ENCODE measurements around the gene GMEB1. TPM values are rescaled to one million over a fixed set of nuclear protein-coding genes. Genes with fewer than 3 reads are reported as not detected.
"Not testable (repeated sequence)": the region's sequence is repeated elsewhere in the genome, so short reads cannot be mapped to it uniquely, and the experiment has no call there.

The GMEB1 gene
- total RNA-seq, 1 donor from 2014 or later: 12.4 TPM

- intact Hi-C loops (cut with DNase I): no loop called here
- ATAC-seq: no peak
Measured at GRCh38 chr1:28666806-28667205, 1.8 kb upstream of the GMEB1 start.

GRCh38 chr1:28668956-28669723 is 556 bp downstream of the GMEB1 start:
- DNase-seq (ENCODE audit: low spot score) (peak; percentile 72), ATAC-seq (peak; percentile 59)
- intact Hi-C loops (cut with DNase I): no loop called here

More at GRCh38 chr1:28666806-28667205, 1.8 kb upstream of the GMEB1 start:
- no peak for DNase-seq (ENCODE audit: low spot score)

GRCh38 chr1:28671254-28671780 is 2.7 kb downstream of the GMEB1 start:
- DNase-seq (ENCODE audit: low spot score) (no peak), ATAC-seq (no peak)
- intact Hi-C loops (cut with DNase I): no loop called here

- ATAC-seq; DNase-seq (ENCODE audit: low spot score); intact Hi-C loops (cut with DNase I): not testable (repeated sequence)
Measured at GRCh38 chr1:28672971-28673370, 4.4 kb downstream of the GMEB1 start.

- DNase-seq (ENCODE audit: low spot score) (no peak), ATAC-seq (no peak)
- intact Hi-C loops (cut with DNase I): no loop called here
Measured at GRCh38 chr1:28675924-28676257, 7.3 kb downstream of the GMEB1 start.

GRCh38 chr1:28680151-28680550 is 11.6 kb downstream of the GMEB1 start:
- ATAC-seq (no peak), DNase-seq (ENCODE audit: low spot score) (no peak)

GRCh38 chr1:28682840-28683239 is 14.3 kb downstream of the GMEB1 start:
- DNase-seq (ENCODE audit: low spot score) (no peak), ATAC-seq (no peak)
- intact Hi-C loops (cut with DNase I): no loop called here

More at GRCh38 chr1:28680151-28680550, 11.6 kb downstream of the GMEB1 start:
- intact Hi-C loops (cut with DNase I): no loop called here

GRCh38 chr1:28684937-28685336 is 16.4 kb downstream of the GMEB1 start:
- no peak for DNase-seq (ENCODE audit: low spot score)
- ATAC-seq: no peak
- intact Hi-C loops (cut with DNase I): no loop called here

- intact Hi-C loops (cut with DNase I); ATAC-seq; DNase-seq (ENCODE audit: low spot score): not testable (repeated sequence)
Measured at GRCh38 chr1:28691627-28692026, 23.0 kb downstream of the GMEB1 start.

- ATAC-seq: no peak
- DNase-seq (ENCODE audit: low spot score): no peak
- intact Hi-C loops (cut with DNase I): no loop called here
Measured at GRCh38 chr1:28703629-28704028, 35.0 kb downstream of the GMEB1 start.

GRCh38 chr1:28716336-28716735 is 47.8 kb downstream of the GMEB1 start:
- intact Hi-C loops (cut with DNase I): no loop called here
- DNase-seq (ENCODE audit: low spot score) (no peak), ATAC-seq (no peak)

GRCh38 chr1:28718166-28718565 is 49.6 kb downstream of the GMEB1 start:
- ATAC-seq: no peak
- intact Hi-C loops (cut with DNase I): no loop called here
- DNase-seq (ENCODE audit: low spot score): no peak

GRCh38 chr1:28718586-28719331 is 50.2 kb downstream of the GMEB1 start:
- no peak for DNase-seq (ENCODE audit: low spot score)
- intact Hi-C loops (cut with DNase I): no loop called here
- ATAC-seq: peak; percentile 48

- intact Hi-C loops (cut with DNase I): no loop called here
- no peak for DNase-seq (ENCODE audit: low spot score)
- no peak for ATAC-seq
Measured at GRCh38 chr1:28719332-28719619, 50.7 kb downstream of the GMEB1 start.

- DNase-seq (ENCODE audit: low spot score) (no peak), ATAC-seq (no peak)
- intact Hi-C loops (cut with DNase I): no loop called here
Measured at GRCh38 chr1:28720376-28720775, 51.8 kb downstream of the GMEB1 start.

- DNase-seq (ENCODE audit: low spot score); ATAC-seq; intact Hi-C loops (cut with DNase I): not testable (repeated sequence)
Measured at GRCh38 chr1:28721927-28722326, 53.3 kb downstream of the GMEB1 start.

GRCh38 chr1:28725365-28725764 is 56.8 kb downstream of the GMEB1 start:
- intact Hi-C loops (cut with DNase I); ATAC-seq; DNase-seq (ENCODE audit: low spot score): not testable (repeated sequence)

GRCh38 chr1:28735961-28736449 is 67.4 kb downstream of the GMEB1 start:
- ATAC-seq: no peak
- no peak for DNase-seq (ENCODE audit: low spot score)
- intact Hi-C loops (cut with DNase I): no loop called here

GRCh38 chr1:28736450-28737306 is 68.1 kb downstream of the GMEB1 start, which contains the start of gene YTHDF2:
YTHDF2 (plus strand) TSS chr1:28736940; CDS start chr1:28737121, 181 bp downstream.
- DNase-seq (ENCODE audit: low spot score) (peak; percentile 99), ATAC-seq (peak; percentile 100)
- intact Hi-C loops (cut with DNase I): no loop called here
